T47D (cell line): Measurements from ENCODE around the gene NOS1.
A peak's percentile ranks its signal among the peaks of the same experiment; 100 is the strongest.
"Not testable (repeated sequence)": the region's sequence is repeated elsewhere in the genome, so short reads cannot be mapped to it uniquely, and the experiment has no call there.

ENCODE experiments used
- DNase-seq, 2 experiments: peaks; one replicate each; pipeline versions ENCODE4 v3.0.0 to v3.0.0-alpha.2; 2011 to 2012; ENCODE audit warnings: low read depth in 1 of 2, low spot score in 1 of 2
- JUND ChIP-seq: IDR thresholded peaks from 2 replicates; pipeline ENCODE4 v1.6.1; 2012; ENCODE audit warnings: low read depth
- in situ Hi-C: cut with HindIII; loops from 2 replicates; pipeline ENCODE4 v1.10.0; 2016; ENCODE audit warnings: low sequenced_read_pairs, low pct_unique_long_range_greater_than_20kb

Gene NOS1

DNA sequence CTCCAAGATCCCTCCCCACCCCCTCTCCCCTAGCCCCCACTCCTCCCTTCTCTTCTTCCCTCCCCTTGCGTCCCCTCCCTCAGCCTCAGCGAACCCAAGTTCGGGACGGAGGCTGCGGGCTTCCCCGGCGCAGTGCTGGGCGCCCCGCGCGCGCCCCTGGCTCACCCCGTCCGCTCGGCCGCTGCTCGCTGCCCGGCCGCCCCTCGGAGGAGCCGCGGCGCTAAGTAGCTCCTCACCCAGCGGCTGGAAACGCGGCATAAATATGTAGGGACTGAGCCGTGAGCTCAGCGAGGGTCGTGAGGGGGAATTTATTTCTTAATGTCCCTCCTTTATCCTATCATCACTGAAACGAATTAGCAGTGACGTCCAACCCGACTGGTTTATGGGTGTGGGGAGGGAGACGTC lies at the start of gene NOS1:
Gene NOS1, minus strand, starts transcription at position 280 of the 405 bp plus-strand sequence. CDS start 30,557 bp downstream, outside the sequence.
- in situ Hi-C loops = no loop called here
- no peak for DNase-seq
- TF ChIP-seq JUND = no peak

DNA sequence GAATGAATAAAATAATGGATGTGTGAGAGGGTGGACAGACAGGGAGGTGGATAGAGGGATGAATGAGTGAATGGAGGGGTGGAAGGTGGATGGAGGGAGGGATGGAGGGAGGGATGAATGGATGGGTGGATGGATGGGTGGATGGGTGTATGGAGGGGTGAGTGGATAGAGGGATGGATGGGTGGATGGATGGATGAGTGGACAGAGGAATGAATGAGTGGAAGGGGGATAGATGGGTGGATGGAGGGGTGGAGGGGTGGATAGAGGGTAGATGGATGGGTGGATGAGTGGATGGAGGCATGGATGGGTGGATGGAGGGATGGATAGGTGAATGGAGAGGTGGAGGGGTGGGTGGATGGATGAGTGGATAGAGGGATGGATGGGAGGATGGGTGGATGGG lies 47.9 kb upstream of the NOS1 start:
- in situ Hi-C loops = no loop called here
- TF ChIP-seq JUND = no peak
- no peak for DNase-seq

GRCh38 chr12:117408161-117408791 lies 46.9 kb upstream of the NOS1 start:
- no peak for TF ChIP-seq JUND
- peak; percentile 33 to 64 for DNase-seq
- in situ Hi-C loops = no loop called here

DNA sequence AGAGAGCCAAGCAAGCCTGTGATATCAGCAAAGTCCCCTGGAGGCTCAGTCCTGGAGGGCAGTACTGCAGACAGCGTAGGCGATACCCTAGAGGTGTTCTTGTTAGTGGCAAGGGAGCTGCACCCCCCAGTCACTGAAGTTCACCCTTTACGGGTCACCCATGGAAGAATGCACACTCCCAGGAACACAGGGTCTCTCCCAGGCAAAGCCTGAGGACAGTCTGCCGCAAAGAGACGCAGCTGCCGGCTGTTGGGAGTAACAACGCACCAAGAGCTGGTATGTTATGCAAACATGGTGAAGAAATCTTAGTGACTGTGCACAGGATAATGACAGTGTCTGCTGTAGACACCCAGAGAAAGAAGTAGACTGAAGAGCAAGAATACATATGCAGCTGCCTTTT lies 43.5 kb upstream of the NOS1 start:
- no peak for DNase-seq
- in situ Hi-C loops = no loop called here
- no peak for TF ChIP-seq JUND

DNA sequence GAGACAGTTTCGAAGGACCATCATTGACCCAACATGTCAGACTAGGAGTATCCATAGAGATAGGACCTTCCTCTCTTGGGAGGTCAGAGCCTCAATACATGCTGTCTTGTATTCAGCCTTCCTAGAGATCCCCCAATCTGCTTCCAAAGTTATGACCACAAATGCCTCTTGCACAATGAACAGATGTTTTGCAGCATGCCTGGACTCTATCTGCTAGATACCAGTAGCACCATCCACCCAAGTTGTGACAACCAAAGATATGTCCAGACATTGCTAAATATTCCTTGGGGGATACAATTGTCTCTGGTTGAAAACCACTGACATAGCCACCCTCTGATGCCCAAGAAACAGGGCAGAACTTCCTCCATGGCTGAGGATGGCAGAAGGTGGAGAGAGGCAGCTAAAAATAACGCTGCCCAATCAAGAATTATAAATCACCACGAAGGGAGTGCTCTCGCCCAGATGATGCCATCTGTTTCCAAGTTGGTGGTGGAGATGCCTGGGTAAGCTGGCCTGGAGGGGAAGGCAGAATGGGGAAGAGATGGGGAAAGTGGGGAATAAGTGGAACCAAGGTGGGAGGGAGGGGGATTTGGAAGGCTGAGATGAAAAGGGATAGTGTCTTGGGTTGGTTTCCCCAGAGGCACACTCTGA lies 42.9 kb upstream of the NOS1 start:
- no peak for DNase-seq
- in situ Hi-C loops = no loop called here
- no peak for TF ChIP-seq JUND

DNA sequence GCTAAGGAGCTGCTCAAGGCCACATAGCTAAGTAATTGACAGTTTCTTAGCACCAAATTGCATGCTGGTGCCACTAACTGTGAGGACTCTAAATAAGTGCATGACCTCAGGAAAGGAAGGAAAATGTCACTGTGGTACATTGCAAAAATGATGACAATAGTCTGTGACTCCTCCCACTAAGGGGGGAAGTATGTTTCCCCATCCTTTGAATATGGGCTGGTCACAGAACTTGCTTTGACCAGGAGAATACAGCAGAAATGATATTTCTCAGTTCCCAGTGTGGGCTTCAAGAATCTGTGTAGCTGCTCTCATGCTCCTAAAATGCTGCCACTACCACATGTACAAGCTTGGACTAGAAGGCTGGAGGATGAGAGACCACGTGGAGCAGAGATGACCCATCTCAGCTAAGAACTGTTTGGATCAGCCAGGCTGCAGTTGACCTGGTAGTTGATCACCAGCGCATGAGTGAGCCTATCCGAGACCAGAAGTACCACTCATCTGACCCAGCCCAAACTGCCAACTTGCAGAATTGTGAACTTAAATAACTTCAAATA lies 42.2 kb upstream of the NOS1 start:
- TF ChIP-seq JUND = no peak
- in situ Hi-C loops = no loop called here
- DNase-seq = no peak

GRCh38 chr12:117402363-117402762 lies 40.9 kb upstream of the NOS1 start:
- in situ Hi-C loops = no loop called here
- DNase-seq = no peak
- TF ChIP-seq JUND = no peak

- in situ Hi-C loops = no loop called here
- no peak for TF ChIP-seq JUND
- no peak for DNase-seq
These were observed 39.5 kb upstream of the NOS1 start for GRCh38 chr12:117400912-117401311.

GRCh38 chr12:117398482-117398881 lies 37.1 kb upstream of the NOS1 start:
- DNase-seq, in situ Hi-C loops: not testable (repeated sequence)

- in situ Hi-C loops = no loop called here
- DNase-seq = no peak
- no peak for TF ChIP-seq JUND
These were observed 34.3 kb upstream of the NOS1 start for GRCh38 chr12:117395766-117396165.

GRCh38 chr12:117394491-117394890 lies 33.1 kb upstream of the NOS1 start:
- no peak for TF ChIP-seq JUND
- in situ Hi-C loops = no loop called here
- DNase-seq = no peak

GRCh38 chr12:117393656-117394055 lies 32.2 kb upstream of the NOS1 start:
- in situ Hi-C loops = no loop called here
- no peak for DNase-seq

DNA sequence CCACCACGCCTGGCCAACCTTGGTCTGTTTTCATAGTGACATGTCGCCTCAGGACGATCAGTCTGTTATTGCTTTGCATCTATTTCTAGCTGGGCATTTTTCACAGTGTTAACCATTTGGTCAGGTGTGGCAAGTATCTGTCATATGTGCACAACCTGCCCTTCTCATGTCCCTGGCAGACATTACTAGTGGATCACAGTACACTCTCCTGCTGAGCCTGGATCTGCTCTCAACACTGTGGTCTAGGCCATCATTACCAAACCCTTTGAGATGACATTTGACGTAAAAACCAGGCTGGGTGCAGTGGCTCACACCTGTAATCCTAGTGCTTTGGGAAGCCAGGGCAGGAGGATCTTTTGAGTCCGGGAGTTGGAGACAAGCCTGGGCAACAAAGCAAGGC lies 29.4 kb upstream of the NOS1 start:
- no peak for DNase-seq
- in situ Hi-C loops = no loop called here
- no peak for TF ChIP-seq JUND

More at GRCh38 chr12:117393656-117394055, 32.2 kb upstream of the NOS1 start:
- no peak for TF ChIP-seq JUND
